Measurements from ENCODE around the gene DOK6. TPM values are rescaled to one million over a fixed set of nuclear protein-coding genes. Genes with fewer than 3 reads are reported as not detected.

The DOK6 gene
- total RNA-seq, 1 donor from 2014 or later: 0.67 TPM

- Histone ChIP-seq H3K27me3 (ENCODE audit: control insufficient read depth, insufficient read depth, low read length) (no peaks in the 10 kb centered on the region), H3K36me3 (ENCODE audit: control insufficient read depth, insufficient read depth, low read length) (no peaks in the 10 kb centered on the region), H3K4me3 (ENCODE audit: low read depth, low read length) (no peak overlapping the region)
- DNase-seq (ENCODE audit: low read depth): no peak
- TF ChIP-seq, protein P1, sequence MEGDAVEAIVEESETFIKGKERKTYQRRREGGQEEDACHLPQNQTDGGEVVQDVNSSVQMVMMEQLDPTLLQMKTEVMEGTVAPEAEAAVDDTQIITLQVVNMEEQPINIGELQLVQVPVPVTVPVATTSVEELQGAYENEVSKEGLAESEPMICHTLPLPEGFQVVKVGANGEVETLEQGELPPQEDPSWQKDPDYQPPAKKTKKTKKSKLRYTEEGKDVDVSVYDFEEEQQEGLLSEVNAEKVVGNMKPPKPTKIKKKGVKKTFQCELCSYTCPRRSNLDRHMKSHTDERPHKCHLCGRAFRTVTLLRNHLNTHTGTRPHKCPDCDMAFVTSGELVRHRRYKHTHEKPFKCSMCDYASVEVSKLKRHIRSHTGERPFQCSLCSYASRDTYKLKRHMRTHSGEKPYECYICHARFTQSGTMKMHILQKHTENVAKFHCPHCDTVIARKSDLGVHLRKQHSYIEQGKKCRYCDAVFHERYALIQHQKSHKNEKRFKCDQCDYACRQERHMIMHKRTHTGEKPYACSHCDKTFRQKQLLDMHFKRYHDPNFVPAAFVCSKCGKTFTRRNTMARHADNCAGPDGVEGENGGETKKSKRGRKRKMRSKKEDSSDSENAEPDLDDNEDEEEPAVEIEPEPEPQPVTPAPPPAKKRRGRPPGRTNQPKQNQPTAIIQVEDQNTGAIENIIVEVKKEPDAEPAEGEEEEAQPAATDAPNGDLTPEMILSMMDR (IDR thresholded peaks at IDR 0.05; ENCODE audit: insufficient read depth, low read length, poor library complexity, severe bottlenecking): no peak
Observed at GRCh38 chr18:69638056-69638455, 237.4 kb downstream of the DOK6 start.

- Histone ChIP-seq H3K4me3 (ENCODE audit: low read depth, low read length) (no peak overlapping the region), H3K27me3 (ENCODE audit: control insufficient read depth, insufficient read depth, low read length) (no peaks in the 10 kb centered on the region), H3K36me3 (ENCODE audit: control insufficient read depth, insufficient read depth, low read length) (no peaks in the 10 kb centered on the region)
- no peak for DNase-seq (ENCODE audit: low read depth)
- TF ChIP-seq, protein P1 (IDR thresholded peaks at IDR 0.05; ENCODE audit: insufficient read depth, low read length, poor library complexity, severe bottlenecking): no peak
Observed at GRCh38 chr18:69647702-69648101, 247.0 kb downstream of the DOK6 start.

GRCh38 chr18:69648486-69648885, 247.8 kb downstream of the DOK6 start:
- H3K27me3 ChIP-seq (ENCODE audit: control insufficient read depth, insufficient read depth, low read length): no peaks in the 10 kb centered on the region
- DNase-seq (ENCODE audit: low read depth): no peak
- TF ChIP-seq, protein P1 (IDR thresholded peaks at IDR 0.05; ENCODE audit: insufficient read depth, low read length, poor library complexity, severe bottlenecking): no peak
- no peaks in the 10 kb centered on the region for H3K36me3 ChIP-seq (ENCODE audit: control insufficient read depth, insufficient read depth, low read length)
- H3K4me3 ChIP-seq (ENCODE audit: low read depth, low read length): no peak overlapping the region

DNA sequence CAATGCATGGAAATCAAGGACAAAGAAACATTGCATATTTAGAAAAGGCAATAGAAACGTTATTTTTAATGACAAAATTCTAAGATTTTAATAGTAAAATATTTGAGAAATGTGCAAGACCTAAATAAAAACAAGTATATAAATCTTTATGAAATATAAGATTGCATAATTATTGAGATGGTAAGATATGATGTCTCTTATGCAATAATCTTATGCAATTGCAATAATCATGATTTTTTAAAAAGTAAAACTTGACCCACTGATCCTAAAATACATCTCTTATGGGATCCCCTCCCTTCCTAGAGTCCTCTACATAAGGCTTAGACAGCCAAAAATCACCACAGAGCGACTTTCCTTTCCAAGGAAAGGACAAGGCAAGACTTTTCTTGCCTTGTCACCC, 249.0 kb downstream of the DOK6 start:
- no peaks in the 10 kb centered on the region for H3K27me3 ChIP-seq (ENCODE audit: control insufficient read depth, insufficient read depth, low read length)
- TF ChIP-seq, protein P1 (IDR thresholded peaks at IDR 0.05; ENCODE audit: insufficient read depth, low read length, poor library complexity, severe bottlenecking): no peak
- no peak for DNase-seq (ENCODE audit: low read depth)
- H3K36me3 ChIP-seq (ENCODE audit: control insufficient read depth, insufficient read depth, low read length): no peaks in the 10 kb centered on the region
- H3K4me3 ChIP-seq (ENCODE audit: low read depth, low read length): no peak overlapping the region

DNA sequence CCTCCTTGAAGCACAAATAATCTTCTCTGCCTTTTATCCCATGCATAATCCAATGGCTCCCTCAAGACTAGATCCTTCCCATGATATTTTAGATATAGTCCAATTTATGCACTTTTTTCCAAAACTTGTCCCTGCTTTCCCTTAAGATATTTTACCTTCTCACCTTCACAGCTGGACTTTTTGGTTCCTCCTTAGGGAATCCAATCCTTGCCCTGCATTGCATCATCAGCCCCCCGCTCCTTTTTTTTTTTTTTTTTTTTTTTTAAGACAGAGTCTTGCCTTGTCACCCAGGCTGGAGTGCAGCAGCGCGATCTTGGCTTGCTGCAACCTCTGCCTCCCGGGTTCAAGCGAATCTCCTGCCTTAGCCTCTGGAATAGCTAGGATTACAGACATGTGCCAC, 250.6 kb downstream of the DOK6 start:
- Histone ChIP-seq H3K36me3 (ENCODE audit: control insufficient read depth, insufficient read depth, low read length) (no peaks in the 10 kb centered on the region), H3K27me3 (ENCODE audit: control insufficient read depth, insufficient read depth, low read length) (no peaks in the 10 kb centered on the region), H3K4me3 (ENCODE audit: low read depth, low read length) (no peak overlapping the region)
- TF ChIP-seq, protein P1 (IDR thresholded peaks at IDR 0.05; ENCODE audit: insufficient read depth, low read length, poor library complexity, severe bottlenecking): no peak
- no peak for DNase-seq (ENCODE audit: low read depth)

DNA sequence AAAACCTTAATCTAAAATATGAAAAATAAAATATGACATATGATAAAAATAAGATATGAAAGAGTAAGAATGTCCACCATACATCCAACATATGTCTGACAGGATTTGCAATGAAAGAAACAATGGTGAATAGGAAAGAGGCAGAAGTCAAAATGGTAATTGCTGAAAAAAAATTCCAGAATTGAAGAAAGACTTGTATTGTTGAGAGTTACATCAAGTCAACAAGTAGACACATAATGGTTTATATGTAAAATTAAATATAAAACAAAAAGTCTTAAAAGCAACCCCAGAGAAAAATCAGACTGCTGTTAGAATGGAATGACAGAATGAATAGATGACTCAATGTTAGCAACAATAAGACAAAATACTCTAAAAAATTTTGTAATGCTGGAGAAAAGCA, 255.1 kb downstream of the DOK6 start:
- Histone ChIP-seq H3K36me3 (ENCODE audit: control insufficient read depth, insufficient read depth, low read length) (no peaks in the 10 kb centered on the region), H3K4me3 (ENCODE audit: low read depth, low read length) (no peak overlapping the region), H3K27me3 (ENCODE audit: control insufficient read depth, insufficient read depth, low read length) (no peaks in the 10 kb centered on the region)
- DNase-seq (ENCODE audit: low read depth): no peak
- TF ChIP-seq, protein P1 (IDR thresholded peaks at IDR 0.05; ENCODE audit: insufficient read depth, low read length, poor library complexity, severe bottlenecking): no peak

Measured in kidney epithelial cell (primary cell).